WERI-Rb-1 (cell line): ENCODE measurements around the gene TTLL5.
A peak's percentile ranks its signal among the peaks of the same experiment; 100 is the strongest.

ENCODE experiments used
- DNase-seq: peaks from one replicate; pipeline ENCODE4 v3.0.0-alpha.2; 2020
- H3K27ac ChIP-seq: fragments of 250-450 bp; sonication (Bioruptor Pico); 2 replicates; pipeline ENCODE4 v1.5.1; 2020; ENCODE audit warnings: mild to moderate bottlenecking, moderate library complexity
- H3K27me3 ChIP-seq: fragments of 250-450 bp; sonication (Bioruptor Pico); 2 replicates; pipeline ENCODE4 v1.5.1; 2021; ENCODE audit warnings: mild to moderate bottlenecking, low read depth, moderate library complexity; ENCODE audit not compliant: insufficient read depth, severe bottlenecking
- H3K36me3 ChIP-seq: fragments of 250-450 bp; sonication (Bioruptor Pico); 2 replicates; pipeline ENCODE4 v1.5.1; 2020; ENCODE audit warnings: mild to moderate bottlenecking, moderate library complexity
- H3K4me3 ChIP-seq: 2 replicates; pipeline ENCODE4 v1.5.1; 2011; ENCODE audit warnings: low read depth, mild to moderate bottlenecking, control low read depth, low read length
- H3K9me3 ChIP-seq: fragments of 250-450 bp; sonication (Bioruptor Pico); 2 replicates; pipeline ENCODE4 v1.5.1; 2021; ENCODE audit warnings: mild to moderate bottlenecking, moderate library complexity; ENCODE audit not compliant: severe bottlenecking
- CTCF ChIP-seq: IDR thresholded peaks from 2 replicates; pipeline ENCODE4 v1.5.1; 2011; ENCODE audit warnings: low read depth, mild to moderate bottlenecking, control low read depth, inconsistent platforms, low read length

Gene TTLL5

DNA sequence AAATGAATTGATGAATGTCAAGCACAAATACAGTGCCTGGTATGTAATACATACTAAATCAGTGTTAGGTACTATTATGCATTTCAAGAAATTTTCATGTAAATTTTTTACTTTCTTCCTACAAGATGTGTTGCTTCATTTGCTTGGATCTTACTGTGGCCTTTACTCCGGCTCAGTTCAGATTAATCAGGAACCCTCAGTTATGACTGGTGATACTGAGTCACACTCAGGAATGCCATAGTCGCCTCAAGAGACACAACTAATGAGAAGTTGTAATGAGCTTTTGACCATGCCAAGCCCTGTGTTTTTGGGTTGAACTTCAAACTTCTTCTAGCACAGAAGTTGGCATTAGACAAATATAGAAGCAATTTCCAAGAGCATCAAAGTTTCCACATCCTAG lies 224.8 kb downstream of the TTLL5 start:
- no peak for DNase-seq
- no peak for TF ChIP-seq CTCF
- no peaks in the 10 kb centered on the region for H3K27me3 ChIP-seq
- no peaks in the 10 kb centered on the region for H3K9me3 ChIP-seq
- H3K4me3 ChIP-seq: no peak overlapping the region
- H3K36me3 ChIP-seq: peaks cover 10% of the 10 kb centered on the region
- no peak overlapping the region for H3K27ac ChIP-seq

- TF ChIP-seq CTCF: no peak
- Histone ChIP-seq H3K36me3 (peaks cover 10% of the 10 kb centered on the region), H3K9me3 (no peaks in the 10 kb centered on the region), H3K27ac (no peak overlapping the region), H3K27me3 (no peaks in the 10 kb centered on the region), H3K4me3 (no peak overlapping the region)
- DNase-seq: peak; percentile 18
These were observed 225.7 kb downstream of the TTLL5 start for GRCh38 chr14:75886636-75887348.

GRCh38 chr14:75888945-75889344 lies 227.9 kb downstream of the TTLL5 start:
- no peak for TF ChIP-seq CTCF
- Histone ChIP-seq H3K36me3 (peaks cover 4% of the 10 kb centered on the region), H3K27ac (no peak overlapping the region), H3K4me3 (no peak overlapping the region), H3K27me3 (no peaks in the 10 kb centered on the region), H3K9me3 (no peaks in the 10 kb centered on the region)
- no peak for DNase-seq

- H3K27me3 ChIP-seq: no peaks in the 10 kb centered on the region
- no peaks in the 10 kb centered on the region for H3K9me3 ChIP-seq
- H3K27ac ChIP-seq: no peak overlapping the region
- TF ChIP-seq CTCF: no peak
- no peaks in the 10 kb centered on the region for H3K36me3 ChIP-seq
- H3K4me3 ChIP-seq: no peak overlapping the region
- no peak for DNase-seq
These were observed 235.3 kb downstream of the TTLL5 start for GRCh38 chr14:75896341-75896740.

DNA sequence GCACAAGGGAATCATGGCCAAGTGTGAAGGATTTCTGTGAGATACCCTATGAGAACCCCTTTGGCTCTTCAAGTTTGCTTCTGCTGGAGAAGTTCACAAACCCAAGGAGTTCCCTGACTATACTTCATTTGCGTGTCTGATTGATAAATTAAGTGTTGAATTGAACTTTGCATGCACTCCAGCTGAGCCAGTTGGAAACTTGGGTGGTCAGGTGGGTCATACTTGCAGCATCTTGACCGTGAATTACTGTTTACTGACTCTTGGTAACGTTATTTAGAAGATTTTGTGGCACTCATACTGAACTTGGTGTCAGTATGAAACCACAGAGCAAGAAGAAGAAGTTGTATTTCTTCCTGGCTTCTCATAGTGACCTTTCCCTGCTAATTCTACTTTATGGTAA lies 243.3 kb downstream of the TTLL5 start:
- Histone ChIP-seq H3K4me3 (no peak overlapping the region), H3K27ac (no peak overlapping the region), H3K36me3 (peaks cover 9% of the 10 kb centered on the region), H3K9me3 (no peaks in the 10 kb centered on the region), H3K27me3 (no peaks in the 10 kb centered on the region)
- no peak for DNase-seq
- no peak for TF ChIP-seq CTCF

DNA sequence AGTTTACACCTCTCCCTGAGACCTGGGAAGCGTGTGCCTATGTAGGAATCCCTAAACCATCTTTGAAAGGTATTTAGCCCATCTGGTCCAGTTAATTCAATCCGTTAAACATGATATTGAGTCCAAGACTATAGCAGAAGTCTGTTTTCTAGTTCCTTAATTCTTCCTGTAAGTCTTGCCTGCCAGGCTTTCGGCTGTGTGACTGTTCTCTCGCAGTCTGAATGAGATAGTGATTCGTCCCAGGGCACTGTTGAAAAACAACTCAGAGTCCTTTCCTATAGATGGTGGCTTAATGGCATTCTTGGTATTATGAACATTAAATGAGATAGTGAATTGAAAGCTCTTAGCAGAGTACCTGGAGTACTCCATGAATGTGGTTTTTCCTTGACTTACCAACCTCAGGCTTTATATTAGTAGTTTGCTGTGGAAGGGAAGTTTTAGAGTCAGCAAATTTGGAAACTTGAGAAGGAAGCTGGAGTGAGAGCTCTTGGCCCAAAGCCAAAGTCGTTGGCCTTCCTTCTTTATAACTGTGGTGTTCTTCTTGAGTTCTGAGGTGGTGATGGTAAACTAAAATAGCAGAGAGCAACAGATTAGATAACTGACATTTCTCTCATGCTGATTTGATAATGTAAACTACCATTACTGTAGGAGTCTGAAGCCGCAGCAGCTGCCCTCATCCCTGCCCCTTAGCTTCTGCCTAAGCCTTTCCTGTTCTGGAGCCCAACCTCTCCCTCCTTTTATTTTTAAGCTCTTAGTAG lies 244.3 kb downstream of the TTLL5 start:
- no peaks in the 10 kb centered on the region for H3K27me3 ChIP-seq
- H3K4me3 ChIP-seq: no peak overlapping the region
- no peak for DNase-seq
- H3K27ac ChIP-seq: no peak overlapping the region
- no peaks in the 10 kb centered on the region for H3K9me3 ChIP-seq
- TF ChIP-seq CTCF: no peak
- peaks cover 9% of the 10 kb centered on the region for H3K36me3 ChIP-seq
